Lower lobe of right lung (tissue), 2 donors: Measurements from ENCODE around the gene MB21D2. TPM values are rescaled to one million over a fixed set of nuclear protein-coding genes. Genes with fewer than 3 reads are reported as not detected.

ENCODE experiments used
- ATAC-seq, 2 donors: fragments of 200-7000 bp; cut with Tn5 transposase; one replicate each; pipeline ENCODE4 v1.9.1; 2020 to 2022; ENCODE audit warnings: mild to moderate bottlenecking in 2 of 2, moderate library complexity in 2 of 2
- DNase-seq: peaks from one replicate; pipeline ENCODE4 v3.0.0-alpha.2; 2020
- H3K27ac ChIP-seq: fragments of 200-600 bp; one replicate; pipeline ENCODE4 v1.8.0; 2022
- H3K27me3 ChIP-seq: fragments of 200-600 bp; one replicate; pipeline ENCODE4 v1.8.0; 2022; ENCODE audit warnings: low read depth
- H3K36me3 ChIP-seq: fragments of 200-600 bp; one replicate; pipeline ENCODE4 v1.8.0; 2022; ENCODE audit warnings: mild to moderate bottlenecking
- H3K4me1 ChIP-seq: fragments of 200-600 bp; one replicate; pipeline ENCODE4 v1.8.0; 2022
- H3K4me3 ChIP-seq: fragments of 200-600 bp; one replicate; pipeline ENCODE4 v1.8.0; 2022; ENCODE audit warnings: mild to moderate bottlenecking
- H3K9me3 ChIP-seq: fragments of 200-600 bp; one replicate; pipeline ENCODE4 v1.8.0; 2022
- CTCF ChIP-seq: fragments of 200-600 bp; IDR thresholded peaks from one replicate; pipeline ENCODE4 v1.8.0; 2022; ENCODE audit warnings: antibody characterized with exemption, mild to moderate bottlenecking
- intact Hi-C: fragments of 100-400 bp; cut with DNase I; formaldehyde crosslinking; loops from one replicate; pipeline ENCODE4 v1.11.0; 2022
- total RNA-seq: library from RNA; stranded (reverse); fragmentation: NEBNext Ultra II Directional; extraction: Animal tissue kit (Norgen Biotek cat#: 25700); gene quantifications from one replicate; pipeline ENCODE4 v1.2.1, GENCODE V29; 2021
- donor health status: DM: no; HTN: yes; CAD: no; lungs with severe emphysema.

The MB21D2 gene
- total RNA-seq, 1 donor from 2014 or later = 5.0 TPM

DNA sequence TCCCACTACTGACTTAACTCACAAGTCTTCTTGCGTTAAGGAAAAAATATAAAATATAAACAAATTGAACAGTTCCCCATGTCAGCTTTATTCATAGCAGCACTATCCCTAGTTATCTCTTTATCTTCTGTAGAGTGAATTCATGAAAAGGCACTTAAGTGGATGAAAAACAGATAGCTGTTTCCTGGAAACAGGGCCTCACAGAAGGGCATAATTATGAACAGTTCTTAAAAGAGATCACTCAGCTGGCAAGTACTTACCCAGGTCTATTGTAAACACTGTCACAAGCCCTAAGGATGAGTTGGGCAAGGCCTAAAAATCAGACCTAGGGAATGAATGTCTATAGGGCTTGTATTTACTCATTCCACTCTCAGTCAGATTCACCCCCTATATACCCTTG lies 10.7 kb downstream of the MB21D2 start:
- ATAC-seq (peak in 1 of 2 donors; percentile 28), DNase-seq (no peak)
- H3K9me3 ChIP-seq = no peaks in the 10 kb centered on the region
- TF ChIP-seq CTCF = no peak
- no peaks in the 10 kb centered on the region for H3K27me3 ChIP-seq
- no peak overlapping the region for H3K4me3 ChIP-seq
- intact Hi-C loops = no loop called here
- no peaks in the 10 kb centered on the region for H3K36me3 ChIP-seq
- no peaks in the 10 kb centered on the region for H3K4me1 ChIP-seq
- no peak overlapping the region for H3K27ac ChIP-seq

DNA sequence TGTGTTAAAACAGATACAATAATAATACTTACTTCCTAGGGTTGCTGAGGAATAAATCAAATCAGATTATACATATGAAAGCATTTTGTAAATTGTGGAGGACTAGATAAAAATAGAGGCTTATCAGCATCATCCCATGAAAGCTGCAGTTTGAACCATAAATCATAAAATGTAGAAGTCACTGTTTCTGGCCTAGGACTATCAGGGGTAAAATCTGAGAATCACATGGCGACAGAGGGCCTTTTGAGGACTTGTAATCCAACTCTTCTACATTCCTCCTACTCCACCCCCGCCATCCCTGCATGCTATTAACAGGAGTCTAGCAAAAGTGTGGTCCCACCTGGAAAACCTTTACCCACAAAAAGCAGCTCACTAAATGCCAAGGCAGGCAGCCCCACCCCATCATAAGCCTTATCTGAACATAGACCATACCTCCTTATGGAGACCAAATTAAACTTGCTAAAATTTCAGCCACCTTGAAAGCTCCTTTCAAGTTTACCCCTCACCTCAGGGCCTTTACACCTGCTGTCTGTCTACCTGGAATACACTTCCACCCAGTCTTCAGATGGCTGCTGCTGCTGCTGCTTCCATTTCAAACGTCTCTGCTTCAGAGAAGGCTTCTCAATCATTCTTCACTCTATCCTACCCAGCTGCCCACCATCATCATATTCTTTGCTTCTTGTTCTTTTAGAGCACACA lies 11.5 kb downstream of the MB21D2 start:
- no peak overlapping the region for H3K27ac ChIP-seq
- no peak for TF ChIP-seq CTCF

DNA sequence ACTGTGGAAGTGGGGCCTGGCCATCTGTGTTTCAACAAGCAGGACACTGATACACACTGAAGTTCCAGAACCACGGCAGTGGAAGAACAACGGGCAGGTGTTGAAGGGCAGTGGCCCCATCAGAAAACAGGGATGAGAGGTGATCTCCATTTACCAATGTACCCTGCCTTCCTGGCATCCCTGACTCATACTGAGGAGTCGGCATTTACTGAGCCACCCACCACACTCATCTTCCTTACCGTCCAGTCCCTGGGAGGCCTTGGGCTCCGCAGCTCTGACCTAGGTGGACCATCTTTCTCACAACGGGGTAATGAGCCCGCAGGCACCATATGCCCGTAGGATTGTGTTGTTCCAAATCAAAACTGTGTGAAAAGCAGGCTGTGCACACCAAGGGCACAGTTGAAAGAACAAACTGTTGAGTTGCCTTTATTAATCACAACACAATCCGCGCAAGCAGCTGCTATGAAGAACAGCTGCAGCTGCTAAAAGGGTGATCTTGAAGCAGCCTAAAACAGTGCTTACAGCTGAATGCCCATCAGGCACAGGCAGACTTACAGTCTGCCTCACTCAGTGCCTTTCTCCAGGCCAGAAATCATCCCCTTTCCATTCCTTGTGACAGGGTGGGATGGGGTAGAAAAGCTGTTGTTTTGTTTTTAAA lies 12.9 kb downstream of the MB21D2 start:
- no peak overlapping the region for H3K27ac ChIP-seq
- no peak for DNase-seq
- no peak overlapping the region for H3K4me3 ChIP-seq
- H3K4me1 ChIP-seq = peaks cover under 1% of the 10 kb centered on the region
- no peaks in the 10 kb centered on the region for H3K27me3 ChIP-seq
- ATAC-seq = no peak
- no peak for TF ChIP-seq CTCF
- H3K36me3 ChIP-seq = no peaks in the 10 kb centered on the region
- intact Hi-C loops = no loop called here
- no peaks in the 10 kb centered on the region for H3K9me3 ChIP-seq

More for the DNA sequence above, 11.5 kb downstream of the MB21D2 start:
- intact Hi-C loops = no loop called here
- H3K36me3 ChIP-seq = no peaks in the 10 kb centered on the region
- no peaks in the 10 kb centered on the region for H3K4me1 ChIP-seq
- no peak overlapping the region for H3K4me3 ChIP-seq
- H3K9me3 ChIP-seq = no peaks in the 10 kb centered on the region
- no peaks in the 10 kb centered on the region for H3K27me3 ChIP-seq
- no peak for DNase-seq
- ATAC-seq = no peak

GRCh38 chr3:192902549-192902948 lies 15.1 kb downstream of the MB21D2 start:
- intact Hi-C loops = no loop called here
- H3K4me3 ChIP-seq = no peak overlapping the region
- H3K27me3 ChIP-seq = no peaks in the 10 kb centered on the region
- H3K27ac ChIP-seq = no peak overlapping the region
- peaks cover 5% of the 10 kb centered on the region for H3K4me1 ChIP-seq
- DNase-seq (no peak), ATAC-seq (no peak)
- H3K9me3 ChIP-seq = no peaks in the 10 kb centered on the region
- H3K36me3 ChIP-seq = no peaks in the 10 kb centered on the region
- no peak for TF ChIP-seq CTCF

- Histone ChIP-seq H3K27ac (no peak overlapping the region), H3K36me3 (no peaks in the 10 kb centered on the region), H3K27me3 (no peaks in the 10 kb centered on the region), H3K9me3 (no peaks in the 10 kb centered on the region), H3K4me1 (peaks cover 5% of the 10 kb centered on the region), H3K4me3 (no peak overlapping the region)
- ATAC-seq (no peak), DNase-seq (no peak)
- intact Hi-C loops = no loop called here
- no peak for TF ChIP-seq CTCF
These were observed 16.2 kb downstream of the MB21D2 start for GRCh38 chr3:192901435-192901834.
